Measurements from ENCODE around the gene KRTAP10-8.

GRCh38 chr21:44639331-44639655 lies 27.4 kb downstream of the KRTAP10-8 start:
- TF ChIP-seq CTCF (conservative IDR thresholded peaks at IDR 0.05 in 1 of 2, IDR thresholded peaks at IDR 0.05 in 1 of 2; ENCODE audit: extremely low read depth in 1 of 2, insufficient read depth in 1 of 2, low read depth in 1 of 2, low read length in 2 of 2) (no peak), EZH2 (IDR thresholded peaks at IDR 0.05; ENCODE audit: borderline replicate concordance, low read length) (no peak)

All from mammary epithelial cell (primary cell).